Measurements from ENCODE around the gene POLN.

Gene POLN

DNA sequence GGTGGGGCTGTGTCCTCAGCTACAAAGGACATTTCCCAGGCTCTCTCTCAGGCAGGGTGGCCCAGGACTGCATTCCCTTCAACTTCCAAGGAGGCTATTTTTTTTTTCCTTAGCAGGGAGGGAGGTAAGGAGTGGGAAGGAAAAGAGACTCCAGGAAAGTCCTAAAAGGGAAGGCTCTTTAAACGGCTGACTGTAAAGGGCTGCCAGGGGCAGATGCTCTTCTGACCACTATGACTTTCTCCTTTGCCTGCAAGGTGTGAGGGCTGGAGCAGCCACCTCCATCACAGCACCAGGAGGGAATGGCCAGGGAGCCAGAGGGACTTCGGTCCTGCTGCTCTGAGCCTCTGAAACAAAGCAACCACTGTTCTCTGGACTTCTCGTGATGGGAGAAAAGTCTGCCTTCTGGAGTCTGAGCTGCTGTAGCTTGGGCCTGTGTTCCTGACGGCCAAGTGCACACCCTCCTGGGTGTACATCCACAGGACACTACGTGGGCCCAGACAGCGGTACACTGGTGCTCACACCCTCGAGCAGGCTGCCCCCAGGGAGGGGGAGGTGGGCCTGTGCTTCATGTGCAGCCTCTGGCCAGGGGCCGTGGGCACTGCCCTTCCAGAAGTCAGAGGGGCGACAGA lies 164.9 kb downstream of the POLN start:
- no peak for TF ChIP-seq CTCF (IDR thresholded peaks at IDR 0.05; ENCODE audit: low read depth, low read length)
- Histone ChIP-seq H3K4me3 (ENCODE audit: low read depth, low read length) (no peak overlapping the region), H3K36me3 (no peaks in the 10 kb centered on the region), H3K9me3 (ENCODE audit: severe bottlenecking) (no peaks in the 10 kb centered on the region), H3K27me3 (ENCODE audit: insufficient read depth, low read depth, severe bottlenecking) (no peaks in the 10 kb centered on the region), H3K27ac (no peak overlapping the region)
- no peak for DNase-seq

DNA sequence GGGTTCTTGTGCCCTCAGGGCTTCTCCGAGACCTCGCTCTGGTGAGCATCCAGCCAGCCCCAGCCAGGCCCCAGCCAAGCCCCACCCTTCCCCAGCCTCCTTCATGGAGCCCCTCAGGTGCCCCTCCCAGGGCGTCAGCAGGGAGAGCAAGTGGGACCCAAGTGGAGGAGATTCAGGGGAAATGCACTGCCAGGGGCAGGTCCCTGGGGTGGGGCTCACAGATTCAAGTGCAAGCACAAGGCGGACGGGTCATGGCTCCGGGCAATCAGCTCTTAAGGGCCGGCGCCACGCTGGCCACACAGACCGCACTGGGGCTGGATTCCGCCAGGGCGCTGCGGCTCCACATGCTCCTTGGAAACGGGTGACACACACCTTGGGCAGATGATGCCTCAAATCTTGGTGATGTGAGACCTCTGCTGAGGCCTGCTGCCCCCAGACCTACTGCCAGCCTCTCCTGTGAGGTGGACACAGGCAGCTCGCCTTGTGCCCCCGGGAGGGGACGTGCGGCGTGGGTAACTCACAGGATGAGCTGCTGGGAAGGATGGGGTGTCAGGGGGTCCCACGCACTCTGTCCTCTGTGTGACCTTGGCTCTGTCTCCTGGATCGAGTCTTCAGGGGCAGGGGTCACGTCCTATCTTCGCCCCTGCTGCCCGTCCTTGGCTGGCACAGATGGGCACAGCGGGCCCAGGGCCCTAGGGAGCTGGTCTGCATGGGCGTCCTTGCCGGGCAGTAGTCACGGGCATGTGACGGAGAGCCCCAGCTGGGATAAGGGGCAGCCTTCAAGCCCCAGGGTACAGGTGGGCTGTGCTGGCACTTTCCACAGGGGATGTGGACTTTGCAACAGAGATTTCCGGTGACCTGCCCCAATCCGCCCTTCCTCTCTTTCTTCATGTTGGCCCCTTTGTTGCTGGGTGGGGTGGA lies 165.7 kb downstream of the POLN start:
- Histone ChIP-seq H3K36me3 (no peaks in the 10 kb centered on the region), H3K27ac (no peak overlapping the region), H3K27me3 (ENCODE audit: insufficient read depth, low read depth, severe bottlenecking) (no peaks in the 10 kb centered on the region), H3K9me3 (ENCODE audit: severe bottlenecking) (no peaks in the 10 kb centered on the region), H3K4me3 (ENCODE audit: low read depth, low read length) (no peak overlapping the region)
- no peak for TF ChIP-seq CTCF (IDR thresholded peaks at IDR 0.05; ENCODE audit: low read depth, low read length)
- no peak for DNase-seq

- H3K36me3 ChIP-seq: no peaks in the 10 kb centered on the region
- H3K27me3 ChIP-seq (ENCODE audit: insufficient read depth, low read depth, severe bottlenecking): no peaks in the 10 kb centered on the region
- TF ChIP-seq CTCF (IDR thresholded peaks at IDR 0.05; ENCODE audit: low read depth, low read length): no peak
- H3K27ac ChIP-seq: no peak overlapping the region
- no peak for DNase-seq
- no peaks in the 10 kb centered on the region for H3K9me3 ChIP-seq (ENCODE audit: severe bottlenecking)
- no peak overlapping the region for H3K4me3 ChIP-seq (ENCODE audit: low read depth, low read length)
Observed at GRCh38 chr4:2075171-2075986, 166.5 kb downstream of the POLN start.

GRCh38 chr4:2074588-2074987 lies 167.3 kb downstream of the POLN start:
- no peak for DNase-seq
- no peaks in the 10 kb centered on the region for H3K27me3 ChIP-seq (ENCODE audit: insufficient read depth, low read depth, severe bottlenecking)

More at GRCh38 chr4:2074588-2074987, 167.3 kb downstream of the POLN start:
- Histone ChIP-seq H3K27ac (no peak overlapping the region), H3K4me3 (ENCODE audit: low read depth, low read length) (no peak overlapping the region), H3K36me3 (no peaks in the 10 kb centered on the region), H3K9me3 (ENCODE audit: severe bottlenecking) (no peaks in the 10 kb centered on the region)
- TF ChIP-seq CTCF (IDR thresholded peaks at IDR 0.05; ENCODE audit: low read depth, low read length): no peak
